Measurements from ENCODE around the gene SASH3.

The SASH3 gene

GRCh38 chrX:129783291-129783713 lies 3.6 kb downstream of the SASH3 start:
- DNase-seq (ENCODE audit: low read depth in 3 of 3): no peak

- DNase-seq (ENCODE audit: low read depth in 3 of 3): no peak
Observed at GRCh38 chrX:129784371-129784770, 4.6 kb downstream of the SASH3 start.

- DNase-seq (ENCODE audit: low read depth in 3 of 3): no peak
Observed at GRCh38 chrX:129785160-129785947, 5.6 kb downstream of the SASH3 start.

DNA sequence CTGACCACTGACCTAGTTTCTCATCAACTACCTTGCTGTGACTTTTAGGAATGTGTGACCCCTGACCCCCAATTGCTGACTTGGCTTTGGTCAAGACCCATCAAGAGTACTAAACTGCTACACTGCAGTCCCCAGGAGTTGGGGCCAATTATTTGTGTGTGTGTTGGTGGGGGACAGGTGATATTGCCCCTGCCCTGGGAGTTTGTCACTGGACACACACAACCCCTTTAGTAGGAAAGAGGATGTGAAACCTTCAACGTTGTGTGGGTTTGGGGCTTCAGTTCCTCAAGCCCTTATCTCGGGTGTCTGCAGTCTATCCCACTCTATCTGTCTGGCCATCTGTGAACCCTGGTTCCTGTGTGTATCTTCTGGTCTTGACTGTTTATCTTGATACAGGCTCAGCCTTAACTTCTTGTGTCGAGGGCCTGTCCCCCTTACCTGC lies 6.5 kb downstream of the SASH3 start:
- no peak for DNase-seq (ENCODE audit: low read depth in 3 of 3)

- DNase-seq (ENCODE audit: low read depth in 3 of 3): no peak
Observed at GRCh38 chrX:129787336-129788055, 7.7 kb downstream of the SASH3 start.

DNA sequence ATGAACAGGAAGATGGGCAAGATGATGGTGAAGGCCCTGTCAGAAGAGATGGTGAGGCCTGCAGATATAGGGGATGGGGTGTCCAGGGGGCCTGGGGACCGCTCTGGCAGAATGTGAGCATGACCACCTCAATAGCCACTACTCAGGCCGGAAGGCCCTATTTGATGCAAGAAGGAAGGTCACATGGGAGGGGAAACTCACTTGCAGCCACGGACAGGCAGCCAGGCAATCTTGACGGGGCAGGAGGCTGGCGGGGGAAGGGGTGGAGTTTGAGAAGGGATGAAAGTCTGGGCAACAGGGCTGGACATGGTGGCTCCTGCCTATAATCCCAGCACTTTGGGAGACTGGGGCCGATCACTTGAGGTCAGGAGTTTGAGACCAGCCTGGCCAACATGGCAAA lies 8.8 kb downstream of the SASH3 start:
- no peak for DNase-seq (ENCODE audit: low read depth in 3 of 3)

- no peak for DNase-seq (ENCODE audit: low read depth in 3 of 3)
Observed at GRCh38 chrX:129790146-129790545, 10.4 kb downstream of the SASH3 start.

DNA sequence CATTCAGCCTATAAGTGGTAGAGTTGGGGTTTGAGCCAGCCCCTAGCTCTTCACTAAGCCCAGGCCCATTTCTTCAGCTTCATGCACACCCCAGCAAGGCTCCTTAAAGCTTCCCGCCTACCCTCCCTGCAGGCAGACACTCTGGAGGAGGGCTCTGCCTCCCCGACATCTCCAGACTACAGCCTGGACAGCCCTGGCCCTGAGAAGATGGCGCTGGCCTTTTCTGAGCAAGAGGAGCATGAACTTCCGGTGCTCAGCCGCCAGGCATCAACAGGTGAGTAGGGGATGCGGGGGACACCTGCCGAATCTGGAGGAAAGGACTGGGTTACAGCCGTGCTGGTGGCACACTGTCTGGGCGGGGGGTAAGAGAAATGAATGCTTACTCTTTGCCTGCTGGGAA lies 11.1 kb downstream of the SASH3 start:
- no peak for DNase-seq (ENCODE audit: low read depth in 3 of 3)

DNA sequence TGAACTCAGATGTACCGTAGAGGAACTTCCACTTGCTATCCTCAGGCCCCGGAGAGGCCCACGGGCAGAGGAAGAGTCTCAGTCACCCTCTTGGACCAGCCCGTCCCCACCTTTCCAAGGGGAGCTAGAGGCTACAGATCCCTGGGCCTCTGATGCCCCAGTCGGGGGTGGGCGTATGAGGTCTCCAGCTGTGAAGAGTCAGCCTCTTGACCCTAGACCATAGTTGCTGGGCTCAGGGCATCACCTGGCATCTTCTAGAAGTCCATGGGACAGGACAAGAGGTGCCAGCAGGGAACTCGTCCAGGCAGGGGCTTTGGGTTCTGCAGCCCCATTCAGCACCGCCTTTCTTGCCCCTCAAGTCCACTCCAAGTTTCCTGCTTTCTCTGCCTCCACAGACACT lies 11.6 kb downstream of the SASH3 start:
- no peak for DNase-seq (ENCODE audit: low read depth in 3 of 3)

- no peak for DNase-seq (ENCODE audit: low read depth in 3 of 3)
Observed at GRCh38 chrX:129791961-129792570, 12.3 kb downstream of the SASH3 start.

- DNase-seq (ENCODE audit: low read depth in 3 of 3): no peak
Observed at GRCh38 chrX:129792586-129793291, 13.0 kb downstream of the SASH3 start.

DNA sequence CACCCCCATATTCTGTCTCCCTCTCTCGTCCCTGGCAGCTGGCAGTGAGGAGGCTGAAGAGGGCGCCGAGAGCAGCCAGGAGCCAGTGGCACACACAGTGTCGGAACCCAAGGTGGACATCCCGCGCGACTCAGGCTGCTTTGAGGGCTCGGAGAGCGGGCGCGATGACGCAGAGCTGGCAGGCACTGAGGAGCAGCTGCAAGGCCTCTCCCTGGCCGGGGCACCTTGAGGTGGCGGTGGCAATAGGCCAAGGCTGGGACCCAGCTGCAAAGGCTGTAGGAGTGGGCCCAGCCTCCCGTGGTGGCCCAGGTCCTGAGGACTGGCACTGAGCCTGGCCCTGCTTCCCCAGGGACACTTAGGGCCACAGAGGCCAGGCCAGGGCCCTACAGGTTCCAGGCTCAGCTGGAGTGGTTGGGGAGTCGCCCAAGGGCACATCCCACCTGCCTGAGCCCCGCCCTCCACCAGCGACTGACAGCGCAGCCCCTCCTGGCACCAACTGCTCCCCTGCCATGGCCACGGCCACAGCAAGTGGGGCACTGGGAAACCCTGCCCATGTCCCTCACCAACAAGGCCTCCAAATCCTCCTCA lies 13.9 kb downstream of the SASH3 start:
- no peak for DNase-seq (ENCODE audit: low read depth in 3 of 3)

- no peak for DNase-seq (ENCODE audit: low read depth in 3 of 3)
Observed at GRCh38 chrX:129795584-129795983, 15.8 kb downstream of the SASH3 start.

- no peak for DNase-seq (ENCODE audit: low read depth in 3 of 3)
Observed at GRCh38 chrX:129797251-129797906, 17.6 kb downstream of the SASH3 start.

DNA sequence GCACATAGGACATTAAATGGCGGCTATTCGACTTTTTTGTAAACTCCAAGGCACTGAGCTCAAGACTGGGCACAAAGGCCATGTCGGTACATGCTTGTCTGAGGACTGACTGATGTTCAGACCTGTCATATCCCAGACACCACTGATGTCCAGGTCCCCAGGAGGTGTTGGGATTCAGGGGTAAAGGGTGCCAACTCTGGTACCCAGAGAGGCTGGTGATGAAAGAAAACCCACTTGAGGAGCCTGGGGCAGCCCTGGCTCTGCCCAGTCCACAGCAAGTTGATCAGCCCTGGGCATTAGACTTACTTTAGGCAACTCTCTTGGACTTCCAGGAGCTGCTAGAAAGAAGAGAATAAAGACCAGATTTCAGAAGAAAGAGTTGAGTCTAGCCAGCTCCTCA lies 18.7 kb downstream of the SASH3 start:
- no peak for DNase-seq (ENCODE audit: low read depth in 3 of 3)

DNA sequence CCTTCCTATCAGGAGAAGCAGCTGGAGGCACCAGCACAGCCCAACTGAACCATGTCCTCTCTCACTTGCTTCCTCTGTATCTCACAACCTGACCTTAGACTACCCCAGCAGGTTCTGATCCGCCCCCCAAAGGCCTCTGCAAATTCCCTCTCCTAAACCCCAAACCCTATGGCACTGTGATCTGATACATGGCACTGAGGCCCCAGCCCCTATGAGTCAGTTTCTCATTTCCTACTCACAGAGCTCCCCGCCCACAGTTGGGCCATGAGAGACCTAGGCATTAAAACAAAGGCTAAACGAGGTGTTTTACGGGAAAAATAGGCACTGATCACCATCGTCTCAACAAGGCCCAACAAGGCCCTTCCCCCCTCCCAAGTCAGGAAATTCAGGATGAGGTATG lies 19.1 kb downstream of the SASH3 start:
- DNase-seq (ENCODE audit: low read depth in 3 of 3): no peak

DNA sequence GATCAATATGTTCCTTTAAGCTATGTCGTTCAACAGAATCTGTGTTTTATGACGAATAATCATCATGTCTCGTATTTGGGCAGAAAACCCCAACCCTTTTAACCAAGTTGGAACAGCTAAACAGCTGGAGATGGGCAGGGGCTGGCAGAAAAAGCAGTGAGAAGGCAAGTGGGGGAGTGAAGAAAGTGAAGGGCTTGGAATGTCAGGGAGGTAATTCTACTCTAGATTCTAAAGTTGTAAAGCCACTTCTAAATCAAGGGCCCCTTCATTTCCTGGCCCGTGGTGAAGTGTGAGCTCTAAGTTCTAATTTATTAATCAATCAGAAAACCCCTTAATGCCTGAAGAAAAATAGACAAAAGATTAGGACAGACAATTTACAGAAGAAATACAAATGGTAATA lies 20.4 kb downstream of the SASH3 start:
- no peak for DNase-seq (ENCODE audit: low read depth in 3 of 3)

DNA sequence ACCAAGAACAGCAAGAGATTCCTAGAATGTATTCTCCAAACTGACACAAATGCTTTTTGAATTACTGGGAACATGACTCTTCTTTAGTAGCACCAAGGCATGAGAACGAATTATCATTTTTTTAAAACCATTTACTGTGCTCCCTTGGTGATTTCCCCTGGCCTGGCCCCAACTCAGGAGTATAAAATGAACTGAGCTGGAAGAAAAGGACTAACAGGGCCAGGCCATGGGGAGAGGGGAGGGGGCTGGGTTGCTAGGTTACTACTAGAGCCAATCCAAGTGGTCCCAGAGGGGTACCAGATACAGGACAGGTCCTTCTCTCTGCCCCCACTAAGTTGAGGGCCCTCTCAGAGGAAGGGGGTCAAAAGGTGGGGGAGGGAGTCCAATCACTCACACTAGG lies 23.1 kb downstream of the SASH3 start:
- no peak for DNase-seq (ENCODE audit: low read depth in 3 of 3)

DNA sequence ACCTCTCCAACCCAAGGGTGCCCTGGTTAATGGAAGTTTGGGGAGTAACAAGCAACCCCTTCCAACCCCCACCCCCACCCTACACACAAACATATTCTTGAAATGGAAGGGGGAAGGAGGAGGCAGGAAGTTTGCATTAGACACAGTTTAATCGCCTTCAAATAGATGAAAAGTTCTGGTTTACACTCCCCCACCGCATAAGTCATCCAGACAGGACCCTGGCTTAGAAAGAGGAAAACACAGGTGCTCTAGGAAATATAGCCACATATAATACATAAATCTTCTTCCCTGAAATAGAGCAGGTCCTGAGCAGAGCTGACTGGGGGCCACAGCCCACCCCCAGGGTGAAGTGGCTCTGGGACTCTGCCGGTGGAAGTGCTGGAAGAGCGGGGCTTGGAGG lies 25.1 kb downstream of the SASH3 start:
- DNase-seq (ENCODE audit: low read depth in 3 of 3): no peak

DNA sequence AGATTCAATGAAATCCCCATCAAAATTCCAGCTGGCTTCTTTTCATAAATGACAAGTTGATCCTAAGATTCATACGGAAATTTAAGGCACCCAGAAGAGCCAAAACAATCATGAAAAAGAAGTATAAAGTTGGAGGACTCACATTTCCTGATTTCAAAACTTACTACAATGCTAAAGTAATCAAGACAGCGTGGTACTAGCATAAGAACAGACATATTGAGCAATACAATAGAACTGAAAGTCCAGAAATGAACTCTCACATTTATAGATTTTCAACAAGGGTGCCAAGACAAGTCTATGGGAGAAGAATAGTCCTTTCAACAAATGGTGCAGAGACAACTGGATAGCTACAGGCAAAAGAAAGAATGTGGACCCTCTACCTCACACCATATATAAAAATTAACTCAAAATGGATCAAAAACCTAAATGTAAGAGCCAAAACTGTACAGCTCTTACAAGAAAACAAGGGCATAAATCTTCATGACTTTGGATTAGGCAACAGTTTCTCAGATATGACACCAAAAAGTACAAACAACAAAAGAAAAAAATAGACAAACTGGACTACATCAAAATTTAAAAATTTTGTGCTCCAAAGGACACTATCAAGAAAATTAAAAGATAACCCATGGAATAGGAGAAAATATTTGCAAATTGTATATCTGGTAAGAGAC lies 28.5 kb downstream of the SASH3 start:
- no peak for DNase-seq (ENCODE audit: low read depth in 3 of 3)
